Measurements from ENCODE around the gene CNGB1.
"Not testable (repeated sequence)": the region's sequence is repeated elsewhere in the genome, so short reads cannot be mapped to it uniquely, and the experiment has no call there.

Gene CNGB1

DNA sequence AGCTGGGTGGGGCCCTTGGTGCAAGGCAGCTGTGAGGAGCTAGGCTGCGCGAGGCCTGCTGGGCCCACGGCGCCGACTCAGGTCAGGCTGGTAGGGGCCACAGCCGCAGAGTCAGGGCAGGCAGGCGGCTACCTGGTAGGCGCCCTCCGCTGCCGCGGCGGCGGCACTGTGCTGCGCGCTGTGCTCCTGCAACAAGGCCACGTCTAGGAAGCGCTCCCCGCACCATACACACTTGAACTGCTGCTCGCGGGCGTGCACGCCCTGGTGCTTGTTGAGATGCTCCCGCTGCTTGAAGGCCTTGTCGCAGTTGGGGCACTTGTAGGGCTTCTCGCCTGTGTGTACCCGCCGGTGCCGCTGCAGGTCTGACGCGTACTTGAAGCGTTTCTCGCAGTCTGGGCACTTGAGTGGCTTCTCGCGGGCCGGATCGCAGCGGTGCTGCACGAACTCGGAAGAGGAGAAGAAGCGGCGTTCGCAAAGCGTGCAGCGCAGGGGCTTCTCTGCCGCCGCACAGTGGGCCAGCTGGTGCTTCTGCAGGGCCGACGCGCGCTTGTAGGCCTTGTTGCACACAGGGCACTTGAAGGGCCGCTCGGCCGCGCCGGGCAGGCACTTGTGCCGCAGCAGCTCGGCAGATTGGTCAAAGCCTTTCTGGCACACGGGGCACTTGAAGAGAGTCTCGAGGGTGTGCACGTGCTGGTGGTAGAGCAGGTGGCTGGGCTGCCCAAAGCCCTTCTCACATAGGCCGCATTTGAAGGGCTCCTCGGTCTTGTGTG is 25.7 kb upstream of the CNGB1 start:
- DNase-seq, result no peak

GRCh38 chr16:57995721-57996405 is 24.9 kb upstream of the CNGB1 start:
- DNase-seq, result no peak

DNA sequence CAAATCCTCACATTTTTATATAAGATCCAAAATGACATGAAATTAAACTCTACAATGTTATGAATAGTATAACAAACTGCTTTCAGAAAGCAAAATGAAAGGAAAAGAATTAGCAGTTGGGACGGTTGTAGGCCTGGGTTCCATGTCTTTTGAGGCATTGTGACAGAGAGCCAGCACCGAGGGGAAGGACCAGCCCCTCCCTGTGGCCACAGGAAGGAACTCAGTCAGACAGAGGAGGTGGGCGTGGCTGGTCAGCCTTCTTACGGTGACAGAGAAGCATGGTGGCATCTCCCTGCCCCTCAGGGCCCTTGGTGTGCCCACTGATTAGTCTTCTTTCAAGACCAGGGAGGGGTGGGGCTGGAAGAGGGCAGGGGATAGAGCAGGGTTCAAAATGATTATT is 23.9 kb upstream of the CNGB1 start:
- no peak for DNase-seq

DNA sequence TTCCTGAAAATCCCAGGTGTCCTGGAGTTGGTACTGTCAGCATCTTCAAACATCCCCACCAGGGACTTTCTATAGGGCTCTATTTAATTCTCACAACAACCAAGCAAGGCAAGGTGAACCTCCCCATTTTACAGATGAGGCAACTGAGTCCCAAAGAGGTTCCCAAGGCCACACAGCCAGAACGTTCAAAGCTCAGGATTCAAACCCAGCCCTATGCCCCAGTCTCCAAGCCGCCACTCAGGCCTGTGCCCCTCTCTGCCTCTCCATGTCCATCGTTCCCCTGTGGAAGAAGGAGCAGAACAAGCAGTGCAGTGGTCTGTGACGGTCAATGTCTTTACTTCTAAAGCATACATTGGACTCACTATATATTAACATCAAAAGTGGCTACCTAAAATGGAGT is 23.4 kb upstream of the CNGB1 start:
- no peak for DNase-seq

DNA sequence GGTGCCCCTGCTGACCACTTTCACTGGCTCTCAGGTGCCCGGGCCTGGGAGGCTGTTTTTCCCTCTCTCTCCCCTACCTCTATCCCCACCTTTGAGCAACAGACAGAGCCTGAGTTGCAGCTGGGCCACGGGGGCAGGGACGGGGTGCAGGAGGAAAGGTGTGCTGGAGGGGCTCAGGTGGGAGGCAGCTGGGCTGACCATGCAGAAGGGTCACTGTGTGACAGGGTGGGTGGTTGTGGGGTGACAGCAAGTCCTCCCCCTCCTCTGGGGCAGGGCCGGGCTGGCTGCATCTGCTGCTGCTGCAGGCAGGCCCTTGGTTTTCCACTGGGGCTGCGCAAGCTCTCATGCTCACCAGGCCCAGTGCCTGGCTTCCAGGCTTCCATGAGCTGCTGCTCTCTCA is 23.0 kb upstream of the CNGB1 start:
- DNase-seq, result no peak

- DNase-seq, result no peak
These were observed 22.5 kb upstream of the CNGB1 start for GRCh38 chr16:57993438-57993837.

DNA sequence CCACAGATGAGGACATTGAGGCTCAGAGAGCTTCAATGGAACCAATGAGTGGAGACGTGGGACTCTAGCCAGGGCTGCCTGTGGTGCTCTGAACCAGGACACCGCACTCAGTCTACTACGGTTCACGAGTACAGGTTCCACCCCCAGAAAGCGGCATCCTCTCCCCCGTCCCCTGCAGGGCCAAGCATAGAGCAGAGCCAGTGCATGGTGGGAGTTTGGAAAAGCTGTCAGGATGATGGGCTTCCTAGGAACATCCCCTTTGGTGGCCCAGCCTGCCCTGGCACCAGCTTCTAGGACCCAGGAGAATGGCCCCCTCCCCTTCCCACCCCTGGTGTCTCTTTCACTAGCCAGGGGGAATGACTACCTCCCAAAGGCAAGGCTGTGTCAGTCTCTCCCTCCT is 21.2 kb upstream of the CNGB1 start:
- no peak for DNase-seq

GRCh38 chr16:57991551-57992059 is 20.7 kb upstream of the CNGB1 start:
- DNase-seq, result no peak

DNA sequence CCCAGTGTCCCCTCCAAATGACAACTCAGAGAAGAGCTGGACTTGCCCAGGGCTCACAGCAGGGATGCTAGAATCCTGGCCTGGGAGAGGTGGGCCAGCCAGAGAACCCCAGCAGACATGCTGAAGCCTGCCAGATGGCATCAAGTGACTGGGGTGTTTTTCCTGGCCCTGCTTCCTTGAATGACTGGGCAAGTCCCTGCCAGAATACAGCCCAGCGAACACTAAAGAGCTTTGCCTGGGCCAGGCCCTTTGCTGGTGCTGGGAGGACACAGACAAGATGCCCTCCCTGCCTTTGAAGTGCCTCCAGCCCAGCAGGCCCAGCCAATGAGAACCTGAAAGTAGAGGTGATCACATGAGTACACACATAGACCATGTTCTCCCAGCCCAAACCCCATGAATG is 18.0 kb upstream of the CNGB1 start:
- DNase-seq, result peak; percentile 60

- no peak for DNase-seq
These were observed 16.7 kb upstream of the CNGB1 start for GRCh38 chr16:57987441-57988177.

DNA sequence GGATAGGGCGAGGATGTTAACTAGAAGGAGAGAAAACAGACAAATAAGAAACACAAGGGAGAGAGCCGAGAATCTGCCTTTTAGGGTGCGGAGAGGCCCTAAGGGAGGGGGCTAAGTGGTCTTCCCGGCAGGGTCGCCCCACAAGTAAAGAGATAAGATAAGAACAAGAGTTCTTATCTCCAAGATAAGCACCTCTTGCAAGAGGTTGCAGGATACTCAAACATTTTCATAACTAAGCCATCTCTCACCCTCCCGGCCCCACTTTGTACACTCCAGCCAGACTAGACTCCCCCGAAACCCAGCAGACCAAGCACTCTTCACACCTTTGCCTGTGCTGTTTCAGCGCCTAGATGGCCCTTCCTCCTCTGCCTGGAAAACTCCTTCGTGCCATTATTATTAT is 15.3 kb upstream of the CNGB1 start:
- no peak for DNase-seq

GRCh38 chr16:57985204-57986181 is 14.6 kb upstream of the CNGB1 start:
- no peak for DNase-seq

DNA sequence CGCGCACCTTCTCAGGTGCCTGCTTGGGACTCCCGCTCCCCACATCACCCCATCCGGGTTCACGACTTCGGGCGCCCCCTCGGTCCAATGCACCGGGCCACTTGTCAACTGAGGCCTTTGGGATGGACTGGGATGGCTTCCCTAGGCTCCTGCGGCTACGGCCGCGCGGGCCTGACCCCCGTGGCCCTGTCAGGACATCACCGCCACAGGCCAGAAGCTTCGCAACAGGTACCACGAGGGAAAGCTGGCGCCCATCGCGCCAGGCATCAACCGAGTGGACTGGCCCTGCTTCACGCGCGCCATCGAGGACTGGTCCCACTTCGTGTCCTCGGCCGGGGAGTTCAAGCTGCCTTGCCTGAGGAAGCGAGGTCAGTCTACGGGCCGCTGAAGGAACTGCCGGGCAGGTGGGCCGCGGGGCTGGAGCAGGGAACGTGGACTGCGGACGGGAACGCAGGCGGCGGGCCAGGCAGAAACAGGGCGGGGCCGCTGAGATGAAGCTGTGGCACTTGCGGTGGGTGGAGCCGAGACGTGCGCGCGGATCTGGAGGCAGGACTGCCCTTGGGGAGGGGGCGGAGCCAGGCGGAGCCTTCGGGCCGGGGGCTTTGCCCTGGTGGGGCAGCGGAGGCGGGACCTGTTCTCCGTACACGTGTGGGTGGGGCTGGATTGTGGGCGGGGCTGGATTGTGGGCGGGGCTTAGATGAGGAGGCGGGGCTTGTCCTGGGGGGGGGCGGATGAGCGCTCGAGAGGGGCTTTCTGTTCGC is 13.7 kb upstream of the CNGB1 start:
- DNase-seq, result no peak

DNA sequence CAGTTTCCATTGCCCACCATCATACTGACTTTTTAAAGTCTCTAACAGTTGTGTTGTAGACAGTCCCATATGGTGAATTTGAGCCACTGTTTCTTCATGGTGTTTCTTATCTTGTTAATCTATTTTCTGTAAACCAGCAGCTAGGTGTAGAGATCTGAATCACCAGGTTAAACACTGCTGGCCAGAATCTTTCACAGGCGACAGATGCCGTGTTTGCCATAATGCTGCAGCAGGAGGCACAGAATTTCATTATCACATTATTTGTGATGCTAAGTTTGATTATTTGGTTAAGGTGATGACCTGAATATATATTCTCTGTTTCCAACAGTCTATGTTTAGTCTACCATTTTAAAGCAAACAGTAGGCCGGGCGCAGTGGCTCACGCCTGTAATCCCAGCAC is 11.5 kb upstream of the CNGB1 start:
- DNase-seq, result peak; percentile 39

GRCh38 chr16:57981636-57982035 is 10.7 kb upstream of the CNGB1 start:
- no peak for DNase-seq

GRCh38 chr16:57979006-57979585 is 8.2 kb upstream of the CNGB1 start:
- no peak for DNase-seq

GRCh38 chr16:57978070-57978465 is 7.1 kb upstream of the CNGB1 start:
- not testable (repeated sequence) for DNase-seq

GRCh38 chr16:57977418-57978069 is 6.6 kb upstream of the CNGB1 start:
- no peak for DNase-seq

- no peak for DNase-seq
These were observed 5.4 kb upstream of the CNGB1 start for GRCh38 chr16:57976331-57976796.

DNA sequence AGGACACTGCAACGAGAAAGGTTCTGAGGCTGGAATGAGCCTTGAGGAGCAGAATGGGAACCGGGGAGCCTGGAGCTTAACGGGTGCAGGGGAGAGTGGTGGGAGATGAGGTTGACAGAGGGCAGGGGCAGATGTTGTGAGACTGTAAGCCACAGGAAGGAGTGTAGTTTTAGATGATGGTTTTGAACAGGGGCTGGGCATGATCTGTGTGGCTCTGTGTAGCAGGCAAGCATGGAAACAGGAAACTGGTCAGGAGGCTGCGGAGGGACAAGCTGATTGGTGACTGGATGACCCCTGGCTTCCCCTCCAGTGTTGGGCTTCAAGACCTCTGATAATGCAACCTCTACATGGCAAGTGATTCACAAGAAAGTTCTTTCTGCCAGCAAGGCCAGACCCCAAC is 1.4 kb upstream of the CNGB1 start:
- no peak for DNase-seq

GRCh38 chr16:57971848-57972247 is 920 bp upstream of the CNGB1 start:
- no peak for DNase-seq

All from DMS 273 treated with DMSO at 0.1 percent for 48 hours (cell line).